Adrenal gland (tissue), 12 donors: Measurements from ENCODE around the gene NPVF. TPM values are rescaled to one million over a fixed set of nuclear protein-coding genes. Genes with fewer than 3 reads are reported as not detected.

Experiments
- DNase-seq, 7 donors: peaks; one replicate each; pipeline ENCODE4 v3.0.0-alpha.2; 2019 to 2020
- H3K27ac ChIP-seq, 5 donors: fragments of 200-600 bp; sonication (generic) in 4 of 5; 1 replicate in 3 of 5; 2 replicates in 2 of 5; pipeline versions ENCODE4 v1.5.1 to v1.8.0; 2016 to 2020; ENCODE audit warnings: mild to moderate bottlenecking in 1 of 5
- H3K27me3 ChIP-seq: fragments of 200-600 bp; 2 replicates; pipeline ENCODE4 v1.8.0; 2021
- H3K36me3 ChIP-seq, 2 donors: fragments of 200-600 bp; replicated peaks in 1 of 2; 1 replicate in 1 of 2; 2 replicates in 1 of 2; pipeline versions ENCODE4 v1.5.1 to v1.8.0; 2018 to 2022
- H3K4me1 ChIP-seq, 2 donors: fragments of 200-600 bp; replicated peaks in 1 of 2; 1 replicate in 1 of 2; 2 replicates in 1 of 2; pipeline versions ENCODE4 v1.5.1 to v1.8.0; 2018 to 2021
- H3K4me3 ChIP-seq, 4 donors: fragments of 200-600 bp; sonication (generic) in 3 of 4; one replicate each; pipeline ENCODE4 v1.5.1; 2016 to 2018
- H3K9me3 ChIP-seq, 3 donors: fragments of 200-600 bp; sonication (generic) in 1 of 3; replicated peaks in 1 of 3; 1 replicate in 2 of 3; 2 replicates in 1 of 3; pipeline versions ENCODE4 v1.5.1 to v1.8.0; 2016 to 2021
- CTCF ChIP-seq, 6 experiments: fragments of 450-650 bp in 4 of 6; fragments of 200-600 bp in 2 of 6; sonication (generic) in 1 of 6; IDR thresholded peaks; 1 replicate in 5 of 6; 2 replicates in 1 of 6; pipeline versions ENCODE4 v1.5.1 to v1.8.0; 2016 to 2021; ENCODE audit warnings: antibody characterized with exemption in 6 of 6, mild to moderate bottlenecking in 2 of 6, moderate library complexity in 1 of 6
- POLR2A ChIP-seq, 2 donors: fragments of 450-650 bp; IDR thresholded peaks; one replicate each; pipeline ENCODE4 v1.6.1; 2017; ENCODE audit warnings: antibody characterized with exemption in 2 of 2, mild to moderate bottlenecking in 2 of 2, moderate library complexity in 1 of 2
- WGBS, 4 donors: extraction: QIAGEN DNeasy Blood & Tissue Kit in 2 of 4; methylation state at CpG; one replicate each; pipeline versions ENCODE4 v1.1.5 to v1.1.7; 2013 to 2017; 5-methylcytosine and 5-hydroxymethylcytosine counted together
- intact Hi-C, 2 donors: fragments of 100-400 bp; cut with DNase I; formaldehyde crosslinking; loops; one replicate each; pipeline versions ENCODE4 v1.14.1 to v1.15.0; 2022 to 2023
- polyA plus RNA-seq, 3 donors: library from polyadenylated mRNA; stranded (reverse); fragments of 200-250 nt in 2 of 3; fragments of 350-450 nt in 1 of 3; fragmentation: Illumina TruSeq in 1 of 3; extraction: RNeasy Lipid Tissue Mini Kit (QIAGEN cat#74804) in 1 of 3; gene quantifications; one replicate each; pipeline ENCODE4 v1.2.3, GENCODE V29; 2013 to 2014
- total RNA-seq, 9 donors: library from RNA; depleted of rRNA in 4 of 9; stranded (reverse); fragments of >200 nt in 4 of 9; fragments of 120-200 nt in 1 of 9; fragmentation: NEBNext Ultra II Directional in 1 of 9; extraction: Animal tissue kit (Norgen Biotek cat#: 25700) in 1 of 9; gene quantifications; one replicate each; pipeline versions ENCODE4 v1.1.0 to v1.2.4, GENCODE V29; 2013 to 2023
- donor health status: healthy with polysubstance abuse.
- donor health status: Bipolar disorder and iron deficiency.
- donor health status: DM: yes; HTN: yes; CAD: no.
- donor health status: DM: no; HTN: no; CAD: no.
- donor health status: DM: no; HTN: no; CAD: no.
- donor health status: DM: yes; HTN: yes; CAD: no.

NPVF gene
- total and polyA plus RNA-seq, 12 donors, result not detected

DNA sequence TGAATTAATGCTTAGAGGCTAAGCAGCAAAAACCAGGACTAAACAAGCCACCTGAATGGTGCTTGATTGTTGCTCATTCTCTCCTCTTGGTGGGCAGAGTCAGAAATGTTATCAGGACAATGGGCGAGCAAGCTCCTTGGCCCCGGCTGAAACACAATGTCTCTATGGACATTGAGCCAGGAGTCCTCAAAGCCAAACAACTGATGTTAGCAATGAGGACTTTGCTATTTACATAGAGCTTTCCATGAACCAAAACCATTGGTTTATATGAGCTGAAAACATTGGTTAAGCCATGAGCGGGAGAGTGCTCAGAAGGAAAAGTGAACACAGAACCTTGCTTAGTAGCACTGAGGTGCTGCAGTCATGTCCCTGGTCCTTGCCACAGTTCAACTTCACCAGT is 21.5 kb upstream of the NPVF start:
- Histone ChIP-seq H3K4me1 (no peaks in the 10 kb centered on the region), H3K27me3 (no peaks in the 10 kb centered on the region), H3K9me3 (no peaks in the 10 kb centered on the region), H3K27ac (no peak overlapping the region), H3K4me3 (no peak overlapping the region), H3K36me3 (no peaks in the 10 kb centered on the region)
- intact Hi-C loops, result loop anchor here (5.0 to 10.0 kb wide), 2 partner anchors 598 to 605 kb away; no protein-coding TSS in a partner anchor
- no peak for DNase-seq
- TF ChIP-seq POLR2A (IDR thresholded peaks at IDR 0.05) (no peak), CTCF (IDR thresholded peaks at IDR 0.05) (no peak)
- WGBS, 4 donors, result 93 to 96% (median 95%) methylated on average over 3 of the region's 3 CpGs

DNA sequence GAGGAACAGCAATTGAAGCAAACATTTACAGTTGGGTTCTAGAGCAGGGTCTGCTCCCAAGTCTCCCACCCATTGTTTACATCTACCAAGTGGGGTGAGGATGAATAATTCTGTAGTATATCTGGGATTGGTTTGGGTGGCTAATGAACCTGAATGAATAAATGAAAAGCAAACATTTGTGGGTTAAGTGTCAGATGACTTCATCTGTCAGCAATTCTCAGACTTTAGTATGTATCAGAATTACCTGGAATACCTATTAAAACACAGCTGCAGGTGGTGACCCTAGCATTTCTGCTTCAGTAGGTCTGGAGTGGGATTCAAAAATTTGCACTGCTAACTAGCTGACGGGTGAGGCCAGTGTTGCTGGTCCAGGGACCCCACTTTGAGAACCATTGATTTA is 18.0 kb upstream of the NPVF start:
- H3K27ac ChIP-seq, result no peak overlapping the region
- H3K27me3 ChIP-seq, result no peaks in the 10 kb centered on the region
- intact Hi-C loops, result loop anchor here in 1 of 2 donors (5.0 kb wide), 1 partner anchor 601 kb away; no protein-coding TSS in a partner anchor
- TF ChIP-seq POLR2A (IDR thresholded peaks at IDR 0.05), result no peak
- H3K4me1 ChIP-seq, result peaks cover 0 to 6% of the 10 kb centered on the region in 2 donors
- H3K4me3 ChIP-seq, result no peak overlapping the region
- no peak for DNase-seq
- WGBS, 4 donors, result 86 to 100% (median 91%) methylated on average over 1 of the region's 1 CpG
- no peaks in the 10 kb centered on the region for H3K9me3 ChIP-seq
- no peaks in the 10 kb centered on the region for H3K36me3 ChIP-seq

- intact Hi-C loops, result loop anchor here in 1 of 2 donors (5.0 kb wide), 1 partner anchor 603 kb away; no protein-coding TSS in a partner anchor
- 52 to 60% (median 57%) methylated on average over 3 of the region's 3 CpGs for whole genome bisulfite sequencing, 4 donors
- TF ChIP-seq POLR2A (IDR thresholded peaks at IDR 0.05) (no peak), CTCF (IDR thresholded peaks at IDR 0.05) (no peak)
Measured at GRCh38 chr7:25244254-25245033, 16.2 kb upstream of the NPVF start.

DNA sequence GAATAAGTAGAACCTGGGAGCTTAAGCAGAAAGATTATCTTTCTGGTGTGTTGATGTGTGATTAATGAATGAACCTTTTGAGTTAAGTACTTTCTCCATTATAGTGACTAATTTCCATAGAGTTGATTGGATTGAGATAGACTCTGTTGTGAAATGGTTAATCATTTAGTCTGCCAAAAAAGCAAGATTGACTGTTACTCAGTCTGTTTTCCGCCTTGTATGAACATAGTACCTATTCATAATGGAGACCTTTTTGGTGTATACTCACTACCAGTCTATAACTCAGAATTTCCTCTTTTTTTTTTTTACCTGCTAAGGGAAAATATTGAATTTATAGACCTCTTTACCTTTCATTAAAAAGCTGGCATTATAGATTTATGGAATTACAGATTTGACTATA is 14.4 kb upstream of the NPVF start:
- no peaks in the 10 kb centered on the region for H3K36me3 ChIP-seq
- no peak overlapping the region for H3K4me3 ChIP-seq
- intact Hi-C loops, result no loop called here
- peaks cover 7% of the 10 kb centered on the region for H3K27me3 ChIP-seq
- no peak for DNase-seq
- 77 to 90% (median 89%) methylated on average over 1 of the region's 1 CpG for WGBS, 4 donors
- H3K4me1 ChIP-seq, result peaks cover 0 to 6% of the 10 kb centered on the region in 2 donors
- TF ChIP-seq POLR2A (IDR thresholded peaks at IDR 0.05) (no peak), CTCF (IDR thresholded peaks at IDR 0.05) (no peak)
- no peak overlapping the region for H3K27ac ChIP-seq
- H3K9me3 ChIP-seq, result no peaks in the 10 kb centered on the region

More at GRCh38 chr7:25244254-25245033, 16.2 kb upstream of the NPVF start:
- peak overlapping the region in 1 of 5 donors; percentile 16 for H3K27ac ChIP-seq
- H3K9me3 ChIP-seq, result no peaks in the 10 kb centered on the region
- no peaks in the 10 kb centered on the region for H3K36me3 ChIP-seq
- H3K4me1 ChIP-seq, result peaks cover 0 to 6% of the 10 kb centered on the region in 2 donors
- no peak overlapping the region for H3K4me3 ChIP-seq
- DNase-seq, result no peak
- no peaks in the 10 kb centered on the region for H3K27me3 ChIP-seq
